ENCODE measurements around the gene TROAP. TPM values are rescaled to one million over a fixed set of nuclear protein-coding genes. Genes with fewer than 3 reads are reported as not detected.
A peak's percentile ranks its signal among the peaks of the same experiment; 100 is the strongest.

Gene TROAP
- total and polyA plus RNA-seq, 2 donors (not counting 1 experiment from before 2014, with no cell fraction given), result 0.88 to 1.0 TPM

- WGBS (ENCODE audit: insufficient coverage), result 2% methylated on average over 57 of the region's 61 CpGs
- H2AFZ ChIP-seq (ENCODE audit: insufficient read depth, low read depth, low read length, poor library complexity, severe bottlenecking), result peak overlapping the region; percentile 53
- Mint-ChIP-seq H3K9me3 (ENCODE audit: insufficient read depth) (no peaks in the 10 kb centered on the region), H3K27me3 (peaks cover 47% of the 10 kb centered on the region), H3K4me3 (peak overlapping the region; percentile 90), H3K27ac (no peak overlapping the region), H3K4me1 (peaks cover 59% of the 10 kb centered on the region)
- H3K79me2 ChIP-seq (ENCODE audit: control insufficient read depth, insufficient read depth, low read length), result no peaks in the 10 kb centered on the region
- intact Hi-C loops (cut with micrococcal nuclease), result loop anchor here (10.0 kb wide), 2 partner anchors 251 to 499 kb away; partner anchors contain the start of genes BCDIN3D and DHH
- H4K20me1 ChIP-seq (ENCODE audit: control insufficient read depth, insufficient read depth, low read length, poor library complexity, severe bottlenecking), result peaks cover 24% of the 10 kb centered on the region
- peak overlapping the region; percentile 80 for H3K4me2 ChIP-seq (replicated peaks; ENCODE audit: low read depth, low read length, poor library complexity, severe bottlenecking)
- H3K36me3 ChIP-seq (replicated peaks in 1 of 2; ENCODE audit: control extremely low read depth in 1 of 2, control insufficient read depth in 1 of 2, extremely low read depth in 1 of 2, insufficient read depth in 2 of 2, low read length in 1 of 2), result no peaks in the 10 kb centered on the region
- H3K9me3 ChIP-seq (ENCODE audit: control extremely low read depth in 1 of 3, control insufficient read depth in 2 of 3, insufficient read depth in 1 of 3, low read length in 2 of 3), result peaks cover 0 to 35% (median 0%) of the 10 kb centered on the region in 3 donors
- H3K27me3 ChIP-seq (replicated peaks in 1 of 4; ENCODE audit: control extremely low read depth in 1 of 4, control insufficient read depth in 3 of 4, insufficient read depth in 4 of 4, low read length in 3 of 4), result peaks cover 0 to 89% (median 62%) of the 10 kb centered on the region in 4 experiments
- H3K4me3 ChIP-seq (ENCODE audit: control extremely low read depth in 1 of 5, extremely low read depth in 1 of 5, insufficient read depth in 1 of 5, low read depth in 2 of 5, low read length in 4 of 5), result peak overlapping the region in 4 of 5 experiments; percentile 31 to 61 (median 44)
- TF ChIP-seq, protein P1, sequence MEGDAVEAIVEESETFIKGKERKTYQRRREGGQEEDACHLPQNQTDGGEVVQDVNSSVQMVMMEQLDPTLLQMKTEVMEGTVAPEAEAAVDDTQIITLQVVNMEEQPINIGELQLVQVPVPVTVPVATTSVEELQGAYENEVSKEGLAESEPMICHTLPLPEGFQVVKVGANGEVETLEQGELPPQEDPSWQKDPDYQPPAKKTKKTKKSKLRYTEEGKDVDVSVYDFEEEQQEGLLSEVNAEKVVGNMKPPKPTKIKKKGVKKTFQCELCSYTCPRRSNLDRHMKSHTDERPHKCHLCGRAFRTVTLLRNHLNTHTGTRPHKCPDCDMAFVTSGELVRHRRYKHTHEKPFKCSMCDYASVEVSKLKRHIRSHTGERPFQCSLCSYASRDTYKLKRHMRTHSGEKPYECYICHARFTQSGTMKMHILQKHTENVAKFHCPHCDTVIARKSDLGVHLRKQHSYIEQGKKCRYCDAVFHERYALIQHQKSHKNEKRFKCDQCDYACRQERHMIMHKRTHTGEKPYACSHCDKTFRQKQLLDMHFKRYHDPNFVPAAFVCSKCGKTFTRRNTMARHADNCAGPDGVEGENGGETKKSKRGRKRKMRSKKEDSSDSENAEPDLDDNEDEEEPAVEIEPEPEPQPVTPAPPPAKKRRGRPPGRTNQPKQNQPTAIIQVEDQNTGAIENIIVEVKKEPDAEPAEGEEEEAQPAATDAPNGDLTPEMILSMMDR (IDR thresholded peaks at IDR 0.05), result no peak
- peak; percentile 87 for TF ChIP-seq EZH2 (IDR thresholded peaks at IDR 0.05; ENCODE audit: borderline replicate concordance, insufficient read depth, low read depth, low read length, poor library complexity, severe bottlenecking)
- DNase-seq (peak; percentile 51), ATAC-seq (ENCODE audit: low read depth) (no peak)
- H3K4me1 ChIP-seq (ENCODE audit: control insufficient read depth in 2 of 2, insufficient read depth in 2 of 2, low read length in 2 of 2), result peaks cover 65 to 67% of the 10 kb centered on the region in 2 donors
- no peak overlapping the region for H3K27ac ChIP-seq (ENCODE audit: low read length in 2 of 2)
- CTCF ChIA-PET, result interaction anchor here (1.1 to 22.4 kb wide), 9 partner anchors 11 to 192 kb away, joined by 3 to 729 read pairs (median 30); partner anchors contain the start of genes C1QL4, KCNH3, PRPH and SPATS2
- POLR2A ChIA-PET, result interaction anchor here (1.5 to 2.0 kb wide), 2 partner anchors 21 to 23 kb away, joined by 8 to 9 read pairs; partner anchors contain the start of genes SPATS2 and TROAP
- H3K9ac ChIP-seq (ENCODE audit: low read length), result peak overlapping the region; percentile 39
Measured at GRCh38 chr12:49345825-49346658, 23.0 kb downstream of the TROAP start.
